BE2C (cell line): ENCODE measurements around the gene BMPER.

Source experiments
- DNase-seq: peaks from one replicate; pipeline ENCODE4 v3.0.0-alpha.2; 2020
- H3K27me3 ChIP-seq: fragments of 250-450 bp; sonication (Bioruptor Pico); 2 replicates; pipeline ENCODE4 v1.5.1; 2020; ENCODE audit warnings: mild to moderate bottlenecking
- H3K36me3 ChIP-seq: fragments of 250-450 bp; sonication (Bioruptor Pico); 2 replicates; pipeline ENCODE4 v1.5.1; 2020; ENCODE audit warnings: mild to moderate bottlenecking
- H3K4me1 ChIP-seq: fragments of 250-450 bp; sonication (Bioruptor Pico); 2 replicates; pipeline ENCODE4 v1.5.1; 2020
- H3K4me3 ChIP-seq: 2 replicates; pipeline ENCODE4 v1.5.1; 2011; ENCODE audit warnings: low read depth, low read length
- H3K9me3 ChIP-seq: fragments of 250-450 bp; sonication (Bioruptor Pico); 2 replicates; pipeline ENCODE4 v1.5.1; 2020
- CTCF ChIP-seq: IDR thresholded peaks from 2 replicates; pipeline ENCODE4 v1.5.1; 2012; ENCODE audit warnings: mild to moderate bottlenecking, low read depth, low read length

Gene BMPER

GRCh38 chr7:34011017-34011695 is 105.8 kb downstream of the BMPER start:
- Histone ChIP-seq H3K27me3 (no peaks in the 10 kb centered on the region; the same call in 1 of the 2 replicates), H3K36me3 (no peaks in the 10 kb centered on the region), H3K9me3 (no peaks in the 10 kb centered on the region), H3K4me1 (no peaks in the 10 kb centered on the region), H3K4me3 (no peak overlapping the region)
- DNase-seq = no peak
- no peak for TF ChIP-seq CTCF

- no peaks in the 10 kb centered on the region for H3K4me1 ChIP-seq
- H3K27me3 ChIP-seq = no peaks in the 10 kb centered on the region; the same call in 1 of the 2 replicates
- TF ChIP-seq CTCF = no peak
- H3K4me3 ChIP-seq = no peak overlapping the region
- no peaks in the 10 kb centered on the region for H3K9me3 ChIP-seq
- no peak for DNase-seq
- no peaks in the 10 kb centered on the region for H3K36me3 ChIP-seq
Observed at GRCh38 chr7:34011696-34012095, 106.4 kb downstream of the BMPER start.

- DNase-seq = no peak
- TF ChIP-seq CTCF = no peak
Observed at GRCh38 chr7:34013421-34013820, 108.1 kb downstream of the BMPER start.

GRCh38 chr7:34015651-34016050 is 110.3 kb downstream of the BMPER start:
- Histone ChIP-seq H3K36me3 (no peaks in the 10 kb centered on the region), H3K4me1 (no peaks in the 10 kb centered on the region), H3K9me3 (no peaks in the 10 kb centered on the region), H3K4me3 (no peak overlapping the region), H3K27me3 (no peaks in the 10 kb centered on the region; the same call in 1 of the 2 replicates)
- no peak for DNase-seq
- no peak for TF ChIP-seq CTCF

More at GRCh38 chr7:34013421-34013820, 108.1 kb downstream of the BMPER start:
- H3K27me3 ChIP-seq = no peaks in the 10 kb centered on the region; the same call in 1 of the 2 replicates
- H3K4me3 ChIP-seq = no peak overlapping the region
- H3K4me1 ChIP-seq = no peaks in the 10 kb centered on the region
- no peaks in the 10 kb centered on the region for H3K36me3 ChIP-seq
- no peaks in the 10 kb centered on the region for H3K9me3 ChIP-seq

- H3K36me3 ChIP-seq = no peaks in the 10 kb centered on the region
- H3K4me1 ChIP-seq = no peaks in the 10 kb centered on the region
- H3K4me3 ChIP-seq = no peak overlapping the region
- DNase-seq = no peak
- no peak for TF ChIP-seq CTCF
- no peaks in the 10 kb centered on the region for H3K9me3 ChIP-seq
- no peaks in the 10 kb centered on the region; the same call in 1 of the 2 replicates for H3K27me3 ChIP-seq
Observed at GRCh38 chr7:34016876-34017275, 111.5 kb downstream of the BMPER start.

GRCh38 chr7:34019301-34019790 is 114.0 kb downstream of the BMPER start:
- TF ChIP-seq CTCF = no peak
- Histone ChIP-seq H3K27me3 (no peaks in the 10 kb centered on the region; the same call in 1 of the 2 replicates), H3K4me1 (no peaks in the 10 kb centered on the region), H3K9me3 (no peaks in the 10 kb centered on the region), H3K4me3 (no peak overlapping the region), H3K36me3 (no peaks in the 10 kb centered on the region)
- DNase-seq = no peak
